Measurements from ENCODE around the gene AP2B1.
"Not testable (repeated sequence)": the region's sequence is repeated elsewhere in the genome, so short reads cannot be mapped to it uniquely, and the experiment has no call there.

The AP2B1 gene

GRCh38 chr17:35575759-35576158 lies 11.4 kb upstream of the AP2B1 start:
- DNase-seq (ENCODE audit: low read depth, low spot score) = no peak

- no peak for DNase-seq (ENCODE audit: low read depth, low spot score)
These were observed 9.3 kb upstream of the AP2B1 start for GRCh38 chr17:35577830-35578196.

GRCh38 chr17:35578197-35578928 lies 8.8 kb upstream of the AP2B1 start, which contains the start of gene PEX12:
Gene PEX12 (minus strand): TSS chr17:35578571. CDS start chr17:35578021, 550 bp downstream.
- DNase-seq (ENCODE audit: low read depth, low spot score) = peak; percentile 74

- DNase-seq (ENCODE audit: low read depth, low spot score) = no peak
These were observed 8.1 kb upstream of the AP2B1 start for GRCh38 chr17:35578929-35579432.

GRCh38 chr17:35584061-35584460 lies 3.1 kb upstream of the AP2B1 start:
- no peak for DNase-seq (ENCODE audit: low read depth, low spot score)

- DNase-seq (ENCODE audit: low read depth, low spot score) = no peak
These were observed 501 bp upstream of the AP2B1 start for GRCh38 chr17:35586569-35587073.

GRCh38 chr17:35588196-35588920 lies 1.2 kb downstream of the AP2B1 start:
- no peak for DNase-seq (ENCODE audit: low read depth, low spot score)

- no peak for DNase-seq (ENCODE audit: low read depth, low spot score)
These were observed 8.9 kb downstream of the AP2B1 start for GRCh38 chr17:35596072-35596471.

GRCh38 chr17:35596530-35597233 lies 9.6 kb downstream of the AP2B1 start:
- no peak for DNase-seq (ENCODE audit: low read depth, low spot score)

- no peak for DNase-seq (ENCODE audit: low read depth, low spot score)
These were observed 10.5 kb downstream of the AP2B1 start for GRCh38 chr17:35597604-35598003.

- DNase-seq (ENCODE audit: low read depth, low spot score) = no peak
These were observed 16.6 kb downstream of the AP2B1 start for GRCh38 chr17:35603674-35604073.

- no peak for DNase-seq (ENCODE audit: low read depth, low spot score)
These were observed 18.6 kb downstream of the AP2B1 start for GRCh38 chr17:35605678-35606077.

- DNase-seq (ENCODE audit: low read depth, low spot score) = no peak
These were observed 20.2 kb downstream of the AP2B1 start for GRCh38 chr17:35607239-35607847.

- DNase-seq (ENCODE audit: low read depth, low spot score) = no peak
These were observed 22.7 kb downstream of the AP2B1 start for GRCh38 chr17:35609831-35610230.

GRCh38 chr17:35610746-35611145 lies 23.6 kb downstream of the AP2B1 start:
- DNase-seq (ENCODE audit: low read depth, low spot score) = not testable (repeated sequence)

GRCh38 chr17:35612924-35613521 lies 25.9 kb downstream of the AP2B1 start:
- DNase-seq (ENCODE audit: low read depth, low spot score) = no peak

- no peak for DNase-seq (ENCODE audit: low read depth, low spot score)
These were observed 27.7 kb downstream of the AP2B1 start for GRCh38 chr17:35614810-35615209.

GRCh38 chr17:35616536-35616935 lies 29.4 kb downstream of the AP2B1 start:
- no peak for DNase-seq (ENCODE audit: low read depth, low spot score)

- no peak for DNase-seq (ENCODE audit: low read depth, low spot score)
These were observed 30.4 kb downstream of the AP2B1 start for GRCh38 chr17:35617505-35617904.

GRCh38 chr17:35618628-35619027 lies 31.5 kb downstream of the AP2B1 start:
- no peak for DNase-seq (ENCODE audit: low read depth, low spot score)

- no peak for DNase-seq (ENCODE audit: low read depth, low spot score)
These were observed 34.6 kb downstream of the AP2B1 start for GRCh38 chr17:35621768-35622167.
